T-helper 17 cell (primary cell): ENCODE data around the gene IFITM1. TPM values are rescaled to one million over a fixed set of nuclear protein-coding genes. Genes with fewer than 3 reads are reported as not detected.
"Not testable (repeated sequence)": the region's sequence is repeated elsewhere in the genome, so short reads cannot be mapped to it uniquely, and the experiment has no call there.

ENCODE experiments used
- ATAC-seq: fragments of 150-1000 bp; cut with Tn5 transposase; 2 replicates; pipeline ENCODE4 v1.10.0; 2021; ENCODE audit warnings: mild to moderate bottlenecking, moderate library complexity
- DNase-seq, 3 donors: peaks; one replicate each; pipeline versions ENCODE4 v3.0.0 to v3.0.0-alpha.2; 2020 to 2021
- H3K9me3 ChIP-seq: one replicate; pipeline ENCODE4 v1.7.0; 2013; ENCODE audit warnings: low read length, mild to moderate bottlenecking; ENCODE audit not compliant: control insufficient read depth, poor library complexity, severe bottlenecking
- H3K27ac Mint-ChIP-seq: one replicate; pipeline ENCODE4 v1.8.0; 2022; ENCODE audit warnings: mild to moderate bottlenecking, moderate library complexity, mixed read lengths
- H3K27me3 Mint-ChIP-seq: one replicate; pipeline ENCODE4 v1.8.0; 2022; ENCODE audit warnings: mixed read lengths
- H3K36me3 Mint-ChIP-seq: one replicate; pipeline ENCODE4 v1.8.0; 2022; ENCODE audit warnings: low read depth, mixed read lengths
- H3K4me1 Mint-ChIP-seq: one replicate; pipeline ENCODE4 v1.8.0; 2022; ENCODE audit warnings: mild to moderate bottlenecking, mixed read lengths
- H3K4me3 Mint-ChIP-seq: one replicate; pipeline ENCODE4 v1.8.0; 2022; ENCODE audit warnings: mild to moderate bottlenecking, moderate library complexity, mixed read lengths
- total RNA-seq, 4 donors: library from RNA in 2 of 4; stranded (reverse) in 2 of 4; gene quantifications; one replicate each; pipeline ENCODE4 v1.2.3 and lab custom pipeline; 2022 to 2026

Gene IFITM1
- total RNA-seq, 2 donors from 2014 or later: 344 to 363 TPM

DNA sequence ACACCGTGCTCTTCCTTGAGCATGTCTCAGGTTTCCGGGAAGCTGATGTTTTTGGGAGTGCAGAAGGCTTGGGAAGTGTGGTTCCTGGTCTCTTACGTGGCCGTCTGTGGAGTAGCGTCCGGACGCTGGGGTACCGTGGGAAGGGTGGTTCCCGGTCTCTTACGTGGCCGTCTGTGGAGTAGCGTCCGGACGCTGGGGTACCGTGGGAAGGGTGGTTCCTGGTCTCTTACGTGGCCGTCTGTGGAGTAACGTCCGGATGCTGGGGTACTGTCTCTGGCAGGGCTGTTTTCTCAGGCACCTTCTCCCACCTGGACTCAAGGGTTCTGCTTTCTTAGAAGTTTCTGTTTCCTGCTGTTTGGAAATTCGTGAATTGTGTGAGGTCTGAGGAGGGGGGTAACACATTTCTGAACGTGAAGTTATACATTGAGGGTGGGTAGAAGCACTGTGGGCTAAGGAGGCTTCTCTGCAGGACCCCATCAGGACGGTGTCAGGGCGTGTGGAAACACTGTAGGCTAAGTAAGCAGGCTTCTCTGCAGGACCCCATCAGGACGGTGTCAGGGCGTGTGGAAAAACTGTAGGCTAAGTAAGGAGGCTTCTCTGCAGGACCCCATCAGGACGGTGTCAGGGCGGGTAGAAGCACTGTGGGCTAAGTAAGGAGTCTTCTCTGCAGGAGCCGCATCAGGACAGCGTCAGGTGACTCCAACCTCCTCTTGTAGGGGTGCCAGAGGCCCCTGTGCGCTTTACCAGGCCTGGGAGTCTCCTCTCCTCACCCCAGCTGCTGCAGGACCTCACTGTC is 12.2 kb downstream of the IFITM1 start:
- DNase-seq (no peak), ATAC-seq (peak; percentile 5)
- Mint-ChIP-seq H3K4me1 (peaks cover 35% of the 10 kb centered on the region), H3K36me3 (no peaks in the 10 kb centered on the region), H3K4me3 (peak overlapping the region; percentile 81), H3K27ac (peak overlapping the region; percentile 84), H3K27me3 (no peaks in the 10 kb centered on the region)
- no peaks in the 10 kb centered on the region for H3K9me3 ChIP-seq

DNA sequence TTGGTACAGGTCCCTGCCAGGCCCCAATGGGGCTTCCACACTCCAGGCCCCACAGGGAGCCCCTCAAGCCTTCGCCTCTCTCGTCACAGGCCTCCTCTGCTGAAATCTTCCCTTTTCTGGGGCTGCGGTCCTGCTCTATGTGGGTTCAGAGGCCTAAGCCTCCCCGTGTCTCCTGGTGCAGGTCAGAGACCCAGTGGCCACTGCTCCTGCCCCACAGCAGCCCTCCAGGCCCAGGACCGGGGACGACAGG is 12.7 kb downstream of the IFITM1 start:
- ATAC-seq: peak; percentile 12
- no peaks in the 10 kb centered on the region for H3K9me3 ChIP-seq
- Mint-ChIP-seq H3K27me3 (no peaks in the 10 kb centered on the region), H3K27ac (peak overlapping the region; percentile 84), H3K4me3 (peak overlapping the region; percentile 81), H3K4me1 (peaks cover 39% of the 10 kb centered on the region), H3K36me3 (no peaks in the 10 kb centered on the region)
- no peak for DNase-seq

DNA sequence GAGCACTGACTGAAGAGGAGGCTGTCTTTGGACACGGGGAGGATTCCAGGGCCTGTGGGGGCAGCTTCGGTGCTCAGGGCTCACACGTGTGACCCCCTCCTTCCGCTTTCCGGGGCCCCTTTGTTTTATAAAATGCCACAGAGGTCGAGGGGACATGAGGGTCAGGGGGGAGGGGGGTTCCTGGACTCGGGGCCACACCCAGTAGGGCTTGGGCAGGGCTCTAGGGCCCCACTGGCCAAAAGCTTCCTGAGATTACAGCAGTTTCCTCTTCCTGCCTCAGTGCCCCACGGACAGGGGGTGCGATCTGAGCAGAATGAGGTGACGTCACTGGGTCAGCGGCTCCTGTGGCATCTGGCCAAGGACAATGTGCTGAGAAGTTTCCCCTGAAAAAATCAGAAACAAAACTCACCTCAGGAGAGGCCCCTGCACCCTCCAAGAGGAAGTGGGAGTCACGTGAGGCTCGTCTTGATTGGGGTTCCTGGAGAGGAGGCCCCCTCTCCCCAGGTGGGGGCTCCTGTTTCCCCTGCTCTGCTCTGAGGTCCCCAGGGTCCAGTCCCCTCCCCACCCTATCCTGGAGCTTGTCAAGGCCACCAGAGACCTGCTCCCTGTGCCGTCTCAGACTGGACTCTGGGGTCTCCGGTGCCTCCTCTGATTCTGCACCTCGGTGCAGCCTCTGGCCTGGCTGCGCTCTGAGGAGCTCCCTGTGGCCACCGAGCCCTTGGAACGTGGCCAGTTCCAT is 13.2 kb downstream of the IFITM1 start:
- ATAC-seq (peak; percentile 74), DNase-seq (peak in 1 of 3 donors; percentile 41)
- peak overlapping the region; percentile 81 for H3K4me3 Mint-ChIP-seq
- no peaks in the 10 kb centered on the region for H3K9me3 ChIP-seq
- no peaks in the 10 kb centered on the region for H3K27me3 Mint-ChIP-seq
- H3K27ac Mint-ChIP-seq: peak overlapping the region; percentile 84
- peaks cover 43% of the 10 kb centered on the region for H3K4me1 Mint-ChIP-seq
- no peaks in the 10 kb centered on the region for H3K36me3 Mint-ChIP-seq

DNA sequence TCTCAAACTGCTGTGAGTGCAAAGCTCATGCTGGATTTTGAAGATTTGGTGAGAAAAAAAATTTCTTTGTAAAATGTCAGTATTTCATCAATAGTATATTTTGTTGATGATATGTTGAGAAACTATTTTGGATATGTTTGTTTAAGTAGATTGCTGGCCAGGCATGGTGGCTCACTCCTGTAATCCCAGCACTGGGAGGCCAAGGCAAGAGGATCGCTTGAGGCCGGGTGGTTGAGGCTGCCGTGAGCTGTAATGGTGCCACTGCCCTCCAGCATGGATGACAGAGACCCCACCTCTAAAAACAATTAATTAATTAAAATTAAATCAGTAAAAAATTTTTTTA is 13.7 kb downstream of the IFITM1 start:
- DNase-seq (no peak), ATAC-seq (no peak)
- Mint-ChIP-seq H3K36me3 (no peaks in the 10 kb centered on the region), H3K27me3 (no peaks in the 10 kb centered on the region), H3K4me3 (peak overlapping the region; percentile 81), H3K27ac (peak overlapping the region; percentile 84), H3K4me1 (peaks cover 43% of the 10 kb centered on the region)
- H3K9me3 ChIP-seq: no peaks in the 10 kb centered on the region

DNA sequence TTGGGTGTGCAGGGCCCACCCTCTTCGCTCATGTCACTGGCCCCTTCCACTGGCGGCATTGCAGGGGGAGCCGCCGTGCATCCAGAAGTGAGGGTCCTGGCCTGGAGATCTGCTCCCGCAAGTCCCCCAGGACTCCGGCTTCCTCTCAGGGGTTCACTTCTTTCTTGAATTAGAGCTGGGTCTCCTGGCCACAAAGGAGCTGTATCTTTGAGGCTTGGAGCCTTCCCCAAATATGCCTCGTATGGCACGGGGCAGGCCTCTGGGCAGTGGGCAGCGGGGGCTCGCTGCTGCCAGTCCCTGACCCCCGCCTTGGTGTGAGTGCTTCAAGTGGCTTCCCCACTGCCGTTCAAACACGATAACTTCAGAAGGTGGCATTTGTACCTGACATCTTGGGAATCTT is 14.2 kb downstream of the IFITM1 start:
- H3K9me3 ChIP-seq: no peaks in the 10 kb centered on the region
- H3K27ac Mint-ChIP-seq: peak overlapping the region; percentile 45
- no peak overlapping the region for H3K4me3 Mint-ChIP-seq
- no peaks in the 10 kb centered on the region for H3K36me3 Mint-ChIP-seq
- no peak for ATAC-seq
- peaks cover 43% of the 10 kb centered on the region for H3K4me1 Mint-ChIP-seq
- no peak for DNase-seq
- no peaks in the 10 kb centered on the region for H3K27me3 Mint-ChIP-seq

DNA sequence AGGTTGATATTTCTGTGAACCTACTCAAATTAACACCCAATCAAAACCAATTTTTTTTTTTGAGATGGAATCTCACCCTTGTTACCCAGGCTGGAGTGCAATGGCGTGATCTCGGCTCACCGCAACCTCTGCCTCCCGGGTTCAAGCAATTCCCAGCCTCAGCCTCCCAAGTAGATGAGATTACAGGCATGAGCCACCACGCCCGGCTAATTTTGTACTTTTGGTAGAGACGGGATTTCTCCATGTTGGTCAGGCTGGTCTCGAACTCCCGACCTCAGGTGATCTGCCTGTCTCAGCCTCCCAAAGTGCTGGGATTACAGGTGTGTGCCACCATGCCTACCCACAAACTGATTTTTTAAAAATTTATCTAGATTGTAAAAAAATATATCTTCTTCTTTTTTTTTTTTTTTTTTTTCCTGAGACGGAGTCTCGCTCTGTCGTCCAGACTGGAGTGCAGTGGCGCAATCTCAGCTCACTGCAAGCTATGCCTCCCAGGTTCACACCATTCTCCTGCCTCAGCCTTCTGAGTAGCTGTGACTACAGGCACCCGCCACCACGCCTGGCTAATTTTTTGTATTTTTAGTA is 14.8 kb downstream of the IFITM1 start:
- ATAC-seq: not testable (repeated sequence)

DNA sequence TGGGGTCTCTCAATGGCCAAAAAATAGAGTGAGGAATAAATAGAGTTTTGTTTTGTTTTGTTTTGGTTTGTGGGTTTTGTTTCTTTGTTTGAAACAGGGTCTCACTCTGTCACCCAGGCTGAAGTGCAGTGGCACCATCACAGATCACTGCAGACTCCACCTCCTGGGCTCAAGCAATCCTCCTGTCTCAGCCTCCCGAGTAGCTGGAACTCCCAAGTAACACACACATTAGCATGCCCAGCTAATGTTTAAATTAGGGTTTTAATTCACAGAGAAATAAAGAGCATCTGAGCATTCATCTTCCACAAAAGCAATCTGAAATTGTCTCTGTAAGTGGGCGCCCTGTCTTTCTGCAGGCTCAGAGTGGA is 16.0 kb downstream of the IFITM1 start:
- ATAC-seq: no peak
- Mint-ChIP-seq H3K36me3 (no peaks in the 10 kb centered on the region), H3K27ac (no peak overlapping the region), H3K27me3 (no peaks in the 10 kb centered on the region), H3K4me1 (peaks cover 38% of the 10 kb centered on the region), H3K4me3 (peak overlapping the region; percentile 41)
- DNase-seq: no peak
- no peaks in the 10 kb centered on the region for H3K9me3 ChIP-seq

More for the DNA sequence above, 14.8 kb downstream of the IFITM1 start:
- not testable (repeated sequence) for DNase-seq, H3K27me3 Mint-ChIP-seq, H3K9me3 ChIP-seq, H3K36me3 Mint-ChIP-seq
- Mint-ChIP-seq H3K4me1 (peaks cover 43% of the 10 kb centered on the region), H3K27ac (peak overlapping the region; percentile 45), H3K4me3 (peak overlapping the region; percentile 12)

DNA sequence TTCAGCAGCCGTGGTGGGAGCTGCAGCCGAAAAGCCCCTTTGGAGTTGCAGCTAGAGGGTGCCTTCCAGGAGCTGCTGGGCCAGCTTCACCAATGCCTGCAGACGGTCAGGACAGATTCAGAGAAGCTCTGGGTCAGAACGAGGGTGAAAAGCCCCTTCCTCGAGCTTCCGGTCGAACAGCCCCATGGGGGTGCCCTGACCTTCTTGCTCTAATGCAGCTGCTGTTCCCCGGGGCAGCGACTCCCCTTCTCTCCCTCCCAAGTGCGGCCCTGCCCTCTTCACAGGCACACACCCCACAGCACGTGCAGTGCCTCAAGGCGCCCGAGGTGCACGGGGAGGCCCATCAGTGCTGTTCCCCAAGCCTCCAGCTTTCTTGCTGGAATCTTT is 16.5 kb downstream of the IFITM1 start:
- H3K36me3 Mint-ChIP-seq: no peaks in the 10 kb centered on the region
- peaks cover 38% of the 10 kb centered on the region for H3K4me1 Mint-ChIP-seq
- DNase-seq: no peak
- no peak for ATAC-seq
- H3K27me3 Mint-ChIP-seq: no peaks in the 10 kb centered on the region
- H3K4me3 Mint-ChIP-seq: no peak overlapping the region
- H3K9me3 ChIP-seq: no peaks in the 10 kb centered on the region
- H3K27ac Mint-ChIP-seq: no peak overlapping the region

DNA sequence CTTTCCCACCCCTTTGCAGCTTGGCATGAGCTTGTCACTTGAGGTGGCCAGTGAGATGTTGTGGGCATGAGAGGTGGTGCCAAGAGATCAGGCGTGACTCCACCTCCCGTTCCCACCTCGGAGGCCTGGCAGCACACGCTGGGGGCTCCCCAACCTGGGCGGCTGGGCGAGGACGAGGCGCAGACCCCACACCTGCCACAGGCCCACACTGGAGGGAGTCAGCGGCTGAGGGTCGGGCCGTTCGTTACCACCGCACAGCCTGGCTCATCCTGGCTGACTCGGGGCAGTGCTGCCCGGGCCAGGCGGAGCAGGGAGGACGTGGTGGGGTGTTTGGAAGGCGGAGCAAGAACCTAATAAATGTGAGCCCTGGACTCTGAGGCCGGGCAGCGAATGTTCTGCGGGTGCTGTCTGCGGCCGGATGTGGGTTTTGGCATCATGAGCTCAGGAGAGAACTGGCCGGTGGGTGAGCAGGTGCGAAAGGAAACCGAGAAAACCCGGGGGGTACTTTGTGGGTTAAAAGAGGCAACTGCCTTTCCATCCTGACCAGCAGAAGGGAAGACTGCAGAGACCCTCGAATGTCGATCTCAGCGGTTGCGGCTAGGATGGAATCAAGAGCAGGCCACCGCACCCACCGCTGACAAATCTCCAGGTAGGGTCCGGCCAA is 17.0 kb downstream of the IFITM1 start:
- H3K27ac Mint-ChIP-seq: no peak overlapping the region

DNA sequence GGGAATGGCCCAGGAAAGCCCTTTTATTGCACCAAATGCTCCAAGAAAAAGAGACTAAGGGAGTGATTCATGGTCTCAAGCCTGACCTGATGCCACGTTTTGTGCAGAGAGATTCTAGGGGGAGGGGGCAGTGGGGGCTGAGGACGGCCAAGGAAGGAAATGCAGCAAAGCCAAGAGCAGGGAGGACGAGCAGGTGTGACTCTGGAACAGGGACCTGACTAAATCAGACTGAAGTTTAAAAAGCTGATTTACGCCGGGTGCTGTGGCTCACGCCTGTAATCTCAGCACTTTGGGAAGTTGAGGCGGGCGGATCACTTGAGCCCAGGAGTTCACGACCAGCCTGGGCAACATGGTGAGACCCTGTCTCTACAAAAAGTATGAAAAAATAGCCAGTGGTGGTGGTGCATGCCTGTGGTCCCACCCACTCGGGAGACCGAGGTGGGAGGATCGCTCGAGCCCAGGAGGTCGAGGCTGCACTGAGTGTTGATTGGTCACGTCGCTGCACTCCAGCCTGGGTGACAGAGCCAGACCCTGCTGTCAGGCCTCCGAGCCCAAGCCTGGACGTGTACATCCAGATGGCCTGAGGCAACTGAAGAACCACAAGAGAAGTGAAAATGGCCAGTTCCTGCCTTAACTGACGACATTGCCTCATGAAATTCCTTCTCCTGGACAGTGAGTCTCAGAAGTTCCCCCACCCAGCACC is 17.7 kb downstream of the IFITM1 start:
- DNase-seq: no peak
- no peak for ATAC-seq
- H3K27ac Mint-ChIP-seq: no peak overlapping the region
- H3K27me3 Mint-ChIP-seq: no peaks in the 10 kb centered on the region
- peak overlapping the region; percentile 78 for H3K4me3 Mint-ChIP-seq
- H3K36me3 Mint-ChIP-seq: no peaks in the 10 kb centered on the region
- no peaks in the 10 kb centered on the region for H3K9me3 ChIP-seq
- peaks cover 32% of the 10 kb centered on the region for H3K4me1 Mint-ChIP-seq

More for the DNA sequence above, 17.0 kb downstream of the IFITM1 start:
- peak overlapping the region; percentile 78 for H3K4me3 Mint-ChIP-seq
- no peaks in the 10 kb centered on the region for H3K9me3 ChIP-seq
- DNase-seq (no peak), ATAC-seq (no peak)
- H3K4me1 Mint-ChIP-seq: peaks cover 38% of the 10 kb centered on the region
- no peaks in the 10 kb centered on the region for H3K27me3 Mint-ChIP-seq
- no peaks in the 10 kb centered on the region for H3K36me3 Mint-ChIP-seq

DNA sequence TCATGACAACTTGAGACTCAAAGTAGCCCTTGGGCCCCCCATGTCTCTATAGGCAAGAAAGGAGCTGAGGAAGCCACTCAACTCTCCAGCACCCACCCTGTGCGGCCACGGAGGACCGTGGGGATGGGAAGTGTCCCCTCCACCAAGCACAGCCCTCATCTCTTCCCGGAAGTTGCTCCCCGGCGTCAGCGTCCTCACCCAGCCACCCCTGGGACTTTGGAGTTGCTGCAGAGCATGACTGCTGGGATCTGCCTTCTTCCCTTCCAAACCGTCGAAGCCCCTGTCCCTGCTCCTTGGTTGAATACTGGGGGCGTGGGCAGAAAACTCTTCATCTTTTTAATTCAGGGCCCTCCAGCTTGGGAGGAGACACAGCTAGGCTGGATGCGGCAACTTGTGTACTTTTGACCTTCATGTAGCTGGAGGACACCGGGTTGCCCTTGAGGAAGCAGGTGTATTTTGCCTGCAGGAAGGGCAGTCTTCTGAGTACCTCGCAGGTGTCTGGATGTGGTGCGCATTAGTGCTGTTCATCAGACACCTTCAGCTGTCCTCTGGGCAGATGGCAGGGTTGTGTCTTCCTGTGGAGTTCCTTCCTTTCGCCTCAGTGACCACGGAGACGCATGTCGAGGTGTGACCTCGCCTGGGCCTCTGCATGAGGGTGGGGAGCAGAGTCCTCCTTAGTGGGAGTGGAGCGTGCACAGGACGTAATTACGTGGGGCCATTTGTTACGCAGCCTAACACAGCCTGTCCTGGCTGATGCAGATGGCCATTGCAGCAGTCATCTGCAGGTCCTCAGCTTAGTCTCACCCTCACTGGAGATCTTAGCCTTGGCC is 19.0 kb downstream of the IFITM1 start:
- H3K36me3 Mint-ChIP-seq: no peaks in the 10 kb centered on the region
- ATAC-seq (no peak), DNase-seq (no peak)
- no peak overlapping the region for H3K4me3 Mint-ChIP-seq
- no peaks in the 10 kb centered on the region for H3K9me3 ChIP-seq
- no peaks in the 10 kb centered on the region for H3K27me3 Mint-ChIP-seq
- H3K27ac Mint-ChIP-seq: no peak overlapping the region
- peaks cover 26% of the 10 kb centered on the region for H3K4me1 Mint-ChIP-seq

DNA sequence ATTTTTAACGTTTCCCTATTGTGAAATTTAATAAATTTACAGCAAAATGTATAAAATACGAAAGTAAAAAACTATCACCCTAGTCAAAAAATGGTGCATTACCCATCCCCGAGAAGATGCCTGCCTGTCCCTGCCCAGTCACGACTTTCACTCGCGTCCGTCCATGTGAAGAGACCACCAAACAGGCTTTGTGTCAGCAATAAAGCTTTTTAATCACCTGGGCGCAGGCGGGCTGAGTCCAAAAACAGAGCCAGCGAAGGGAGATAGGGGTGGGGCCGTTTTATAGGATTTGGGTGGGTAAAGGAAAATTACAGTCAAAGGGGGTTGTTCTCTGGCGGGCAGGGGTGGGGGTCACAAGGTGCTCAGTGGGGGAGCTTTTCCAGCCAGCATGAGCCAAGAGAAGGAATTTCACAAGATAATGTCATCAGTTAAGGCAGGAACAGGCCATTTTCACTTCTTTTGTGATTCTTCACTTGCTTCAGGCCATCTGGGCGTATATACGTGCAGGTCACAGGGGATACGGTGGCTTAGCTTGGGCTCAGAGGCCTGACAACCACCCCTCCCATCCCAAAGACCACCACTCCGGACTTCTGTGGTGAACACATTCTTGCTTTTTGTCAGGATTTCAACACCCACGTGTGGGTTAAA is 19.9 kb downstream of the IFITM1 start:
- not testable (repeated sequence) for DNase-seq, H3K9me3 ChIP-seq, H3K4me3 Mint-ChIP-seq, ATAC-seq, H3K27ac Mint-ChIP-seq, H3K36me3 Mint-ChIP-seq, H3K27me3 Mint-ChIP-seq
- H3K4me1 Mint-ChIP-seq: peaks cover 26% of the 10 kb centered on the region
